IgD-negative memory B cell (primary cell): Measurements from ENCODE around the gene PROC. TPM values are rescaled to one million over a fixed set of nuclear protein-coding genes. Genes with fewer than 3 reads are reported as not detected.

Experiments used
- H3K27ac Mint-ChIP-seq, 3 donors: one replicate each; pipeline ENCODE4 v1.8.0; 2020 to 2022; ENCODE audit warnings: mild to moderate bottlenecking in 3 of 3, mixed read lengths in 3 of 3, moderate library complexity in 1 of 3
- H3K27me3 Mint-ChIP-seq: one replicate; pipeline ENCODE4 v1.8.0; 2021; ENCODE audit warnings: mixed read lengths
- H3K36me3 Mint-ChIP-seq: one replicate; pipeline ENCODE4 v1.8.0; 2020; ENCODE audit warnings: mild to moderate bottlenecking, mixed read lengths
- H3K4me1 Mint-ChIP-seq, 3 donors: one replicate each; pipeline ENCODE4 v1.8.0; 2020 to 2022; ENCODE audit warnings: mixed read lengths in 3 of 3, mild to moderate bottlenecking in 1 of 3
- H3K4me3 Mint-ChIP-seq, 4 donors: one replicate each; pipeline ENCODE4 v1.8.0; 2020 to 2022; ENCODE audit warnings: mild to moderate bottlenecking in 4 of 4, mixed read lengths in 4 of 4, moderate library complexity in 3 of 4
- H3K9me3 Mint-ChIP-seq, 3 donors: one replicate each; pipeline ENCODE4 v1.8.0; 2020 to 2021; ENCODE audit warnings: mixed read lengths in 3 of 3, mild to moderate bottlenecking in 1 of 3
- polyA plus RNA-seq: library from polyadenylated mRNA; unstranded; fragments of 300-500 nt; fragmentation: Illumina TruSeq; gene quantifications from one replicate; pipeline ENCODE4 v1.2.3, GENCODE V29; 2021

PROC gene
- polyA plus RNA-seq, 1 donor from 2014 or later, result not detected

- H3K4me1 Mint-ChIP-seq, result no peaks in the 10 kb centered on the region
- no peaks in the 10 kb centered on the region for H3K9me3 Mint-ChIP-seq
- no peak overlapping the region for H3K4me3 Mint-ChIP-seq
- no peaks in the 10 kb centered on the region for H3K27me3 Mint-ChIP-seq
- H3K27ac Mint-ChIP-seq, result no peak overlapping the region
- H3K36me3 Mint-ChIP-seq, result peaks cover 9% of the 10 kb centered on the region
Observed at GRCh38 chr2:127464470-127465257, 46.4 kb downstream of the PROC start.

- no peaks in the 10 kb centered on the region for H3K9me3 Mint-ChIP-seq
- H3K27ac Mint-ChIP-seq, result no peak overlapping the region
- H3K4me1 Mint-ChIP-seq, result no peaks in the 10 kb centered on the region
- no peaks in the 10 kb centered on the region for H3K27me3 Mint-ChIP-seq
- peaks cover 9% of the 10 kb centered on the region for H3K36me3 Mint-ChIP-seq
- no peak overlapping the region for H3K4me3 Mint-ChIP-seq
Observed at GRCh38 chr2:127465258-127465657, 47.0 kb downstream of the PROC start.

- no peaks in the 10 kb centered on the region for H3K9me3 Mint-ChIP-seq
- no peaks in the 10 kb centered on the region for H3K4me1 Mint-ChIP-seq
- no peak overlapping the region for H3K4me3 Mint-ChIP-seq
- peaks cover 11% of the 10 kb centered on the region for H3K36me3 Mint-ChIP-seq
- H3K27me3 Mint-ChIP-seq, result no peaks in the 10 kb centered on the region
- no peak overlapping the region for H3K27ac Mint-ChIP-seq
Observed at GRCh38 chr2:127469051-127469450, 50.8 kb downstream of the PROC start.

GRCh38 chr2:127469974-127470373, 51.7 kb downstream of the PROC start:
- Mint-ChIP-seq H3K4me3 (no peak overlapping the region), H3K4me1 (no peaks in the 10 kb centered on the region), H3K36me3 (peaks cover 11% of the 10 kb centered on the region), H3K27me3 (no peaks in the 10 kb centered on the region), H3K9me3 (no peaks in the 10 kb centered on the region), H3K27ac (no peak overlapping the region)

GRCh38 chr2:127471286-127471988, 53.2 kb downstream of the PROC start:
- H3K27me3 Mint-ChIP-seq, result no peaks in the 10 kb centered on the region
- peaks cover 0 to 6% (median 4%) of the 10 kb centered on the region in 3 donors for H3K9me3 Mint-ChIP-seq
- H3K36me3 Mint-ChIP-seq, result peaks cover 8% of the 10 kb centered on the region
- H3K27ac Mint-ChIP-seq, result no peak overlapping the region
- no peak overlapping the region for H3K4me3 Mint-ChIP-seq
- no peaks in the 10 kb centered on the region for H3K4me1 Mint-ChIP-seq

GRCh38 chr2:127472268-127472667, 54.0 kb downstream of the PROC start:
- no peaks in the 10 kb centered on the region for H3K27me3 Mint-ChIP-seq
- H3K9me3 Mint-ChIP-seq, result peaks cover 0 to 6% (median 4%) of the 10 kb centered on the region in 3 donors
- no peak overlapping the region for H3K27ac Mint-ChIP-seq
- H3K36me3 Mint-ChIP-seq, result peaks cover 8% of the 10 kb centered on the region
- no peak overlapping the region for H3K4me3 Mint-ChIP-seq
- H3K4me1 Mint-ChIP-seq, result no peaks in the 10 kb centered on the region

- Mint-ChIP-seq H3K27ac (no peak overlapping the region), H3K4me1 (no peaks in the 10 kb centered on the region), H3K27me3 (no peaks in the 10 kb centered on the region), H3K9me3 (peaks cover 0 to 6% (median 4%) of the 10 kb centered on the region in 3 donors), H3K4me3 (no peak overlapping the region), H3K36me3 (peaks cover 2% of the 10 kb centered on the region)
Observed at GRCh38 chr2:127475788-127476187, 57.6 kb downstream of the PROC start.

Other genes starting within 250 kb of the PROC start
- not detected for gene CYP27C1, start 198.1 kb upstream of the PROC start, polyA plus RNA-seq
- gene ERCC3, start 124.3 kb upstream of the PROC start, polyA plus RNA-seq, result 24.7 TPM
- 66.8 TPM for gene MAP3K2, start 30.5 kb upstream of the PROC start, polyA plus RNA-seq
- 30.0 TPM for gene IWS1, start 108.1 kb downstream of the PROC start, polyA plus RNA-seq
- gene MYO7B, start 117.3 kb downstream of the PROC start, polyA plus RNA-seq, result 1.1 TPM
- not detected for gene GPR17, start 227.7 kb downstream of the PROC start, polyA plus RNA-seq